ENCODE data around the gene ZNF200. TPM values are rescaled to one million over a fixed set of nuclear protein-coding genes. Genes with fewer than 3 reads are reported as not detected.

The ZNF200 gene
- total RNA-seq, 1 donor from 2014 or later: 8.6 TPM

DNA sequence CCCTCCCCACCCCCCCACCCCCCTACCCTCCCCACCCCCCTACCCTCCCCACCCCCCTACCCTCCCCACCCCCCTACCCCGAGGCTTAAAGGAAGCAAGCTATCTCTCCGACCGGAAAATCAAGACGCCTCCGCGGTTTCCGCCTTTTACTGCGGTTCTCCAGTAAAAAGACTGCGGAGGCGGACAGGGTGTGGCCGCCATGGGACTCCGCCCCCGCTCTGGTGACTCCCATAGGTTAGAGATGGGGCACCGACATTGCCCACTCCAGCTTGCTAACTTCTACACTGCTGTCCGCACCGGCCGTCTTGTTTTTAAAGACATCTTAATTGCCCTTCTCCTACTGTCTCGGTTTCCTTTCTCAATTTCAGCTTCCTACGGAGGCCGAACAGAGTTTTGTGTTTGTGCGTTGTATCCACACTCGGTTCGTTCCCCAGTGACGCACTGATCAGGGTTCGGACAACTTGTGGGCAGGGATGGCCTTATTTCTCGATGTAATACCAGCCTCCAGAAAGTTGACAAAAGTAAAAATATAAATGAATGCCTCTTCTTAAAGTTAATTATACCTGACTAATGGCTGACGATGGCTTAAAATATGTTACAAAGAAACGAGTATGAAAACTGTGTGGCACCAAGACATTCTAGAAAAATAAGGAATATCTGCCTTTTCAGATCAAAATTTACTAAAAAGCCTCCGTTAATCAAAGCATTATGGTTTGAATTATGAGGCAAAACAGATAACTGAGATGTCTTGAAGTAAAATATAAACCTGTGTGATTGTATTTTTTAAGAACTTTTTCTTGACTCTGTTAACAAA lies 1.1 kb upstream of the ZNF200 start:
- H3K4me3 Mint-ChIP-seq: peak overlapping the region; percentile 66
- H3K36me3 Mint-ChIP-seq: peaks cover 26% of the 10 kb centered on the region
- H3K27me3 Mint-ChIP-seq (ENCODE audit: low read depth): no peaks in the 10 kb centered on the region
- DNase-seq (ENCODE audit: low spot score in 2 of 2, unreplicated experiment in 2 of 2): no peak
- peaks cover 30% of the 10 kb centered on the region for H3K9me3 Mint-ChIP-seq
- TF ChIP-seq, protein P1, sequence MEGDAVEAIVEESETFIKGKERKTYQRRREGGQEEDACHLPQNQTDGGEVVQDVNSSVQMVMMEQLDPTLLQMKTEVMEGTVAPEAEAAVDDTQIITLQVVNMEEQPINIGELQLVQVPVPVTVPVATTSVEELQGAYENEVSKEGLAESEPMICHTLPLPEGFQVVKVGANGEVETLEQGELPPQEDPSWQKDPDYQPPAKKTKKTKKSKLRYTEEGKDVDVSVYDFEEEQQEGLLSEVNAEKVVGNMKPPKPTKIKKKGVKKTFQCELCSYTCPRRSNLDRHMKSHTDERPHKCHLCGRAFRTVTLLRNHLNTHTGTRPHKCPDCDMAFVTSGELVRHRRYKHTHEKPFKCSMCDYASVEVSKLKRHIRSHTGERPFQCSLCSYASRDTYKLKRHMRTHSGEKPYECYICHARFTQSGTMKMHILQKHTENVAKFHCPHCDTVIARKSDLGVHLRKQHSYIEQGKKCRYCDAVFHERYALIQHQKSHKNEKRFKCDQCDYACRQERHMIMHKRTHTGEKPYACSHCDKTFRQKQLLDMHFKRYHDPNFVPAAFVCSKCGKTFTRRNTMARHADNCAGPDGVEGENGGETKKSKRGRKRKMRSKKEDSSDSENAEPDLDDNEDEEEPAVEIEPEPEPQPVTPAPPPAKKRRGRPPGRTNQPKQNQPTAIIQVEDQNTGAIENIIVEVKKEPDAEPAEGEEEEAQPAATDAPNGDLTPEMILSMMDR (IDR thresholded peaks at IDR 0.05; ENCODE audit: unreplicated experiment): no peak
- H3K4me1 Mint-ChIP-seq: peaks cover 15% of the 10 kb centered on the region
- peak overlapping the region; percentile 61 for H3K27ac Mint-ChIP-seq

DNA sequence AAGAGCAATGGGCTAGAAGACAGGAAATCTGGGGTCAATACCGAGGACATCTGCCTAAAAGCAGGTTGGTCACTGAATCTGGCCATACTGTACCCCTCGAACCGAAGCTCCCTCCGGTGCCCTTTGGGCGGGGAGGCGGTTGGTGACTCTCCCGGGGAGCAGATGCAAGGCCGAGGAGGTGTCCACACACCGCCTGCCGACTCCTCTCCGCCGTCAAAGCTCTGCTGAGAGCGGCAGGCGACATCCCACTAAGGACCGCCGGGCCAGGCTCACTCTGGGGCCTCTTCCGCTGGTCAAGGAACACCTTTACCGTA lies 458 bp downstream of the ZNF200 start:
- Mint-ChIP-seq H3K36me3 (peaks cover 38% of the 10 kb centered on the region), H3K4me3 (peak overlapping the region; percentile 96), H3K27me3 (ENCODE audit: low read depth) (no peaks in the 10 kb centered on the region), H3K9me3 (peaks cover 37% of the 10 kb centered on the region), H3K27ac (peak overlapping the region; percentile 99), H3K4me1 (peaks cover 15% of the 10 kb centered on the region)
- TF ChIP-seq, protein P1 (IDR thresholded peaks at IDR 0.05; ENCODE audit: unreplicated experiment): no peak
- DNase-seq (ENCODE audit: low spot score in 2 of 2, unreplicated experiment in 2 of 2): no peak

DNA sequence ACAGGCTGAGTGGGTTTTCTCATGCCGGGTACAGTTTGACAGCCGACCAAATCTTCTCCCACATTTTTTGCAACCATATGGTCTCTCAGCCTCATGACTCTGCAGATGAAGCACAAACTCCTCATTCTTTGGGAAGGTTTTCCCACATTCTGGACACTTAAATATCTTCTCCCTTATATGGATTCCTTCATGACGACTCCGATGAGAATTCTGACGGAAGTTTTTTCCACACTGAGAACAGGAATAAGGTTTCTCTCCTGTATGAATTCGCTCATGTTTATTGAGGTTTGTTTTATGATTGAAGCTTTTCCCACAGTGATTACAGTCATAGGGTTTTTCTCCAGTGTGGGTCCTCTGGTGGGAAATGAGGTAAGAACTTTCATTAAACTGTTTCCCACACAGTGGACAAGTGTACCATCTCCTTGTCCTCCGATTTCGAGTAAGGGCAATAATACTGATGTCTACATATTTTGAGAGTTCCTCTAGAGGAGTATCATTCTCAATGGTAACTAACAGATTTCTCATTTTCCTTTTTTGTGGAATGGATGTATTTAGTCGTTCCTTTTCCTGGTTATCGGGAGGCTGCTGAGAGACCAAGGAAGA lies 10.9 kb downstream of the ZNF200 start:
- TF ChIP-seq, protein P1 (IDR thresholded peaks at IDR 0.05; ENCODE audit: unreplicated experiment): no peak
- no peak overlapping the region for H3K4me3 Mint-ChIP-seq
- H3K36me3 Mint-ChIP-seq: peaks cover 68% of the 10 kb centered on the region
- peaks cover 61% of the 10 kb centered on the region for H3K9me3 Mint-ChIP-seq
- no peak overlapping the region for H3K27ac Mint-ChIP-seq
- no peak for DNase-seq (ENCODE audit: low spot score in 2 of 2, unreplicated experiment in 2 of 2)
- H3K27me3 Mint-ChIP-seq (ENCODE audit: low read depth): no peaks in the 10 kb centered on the region
- H3K4me1 Mint-ChIP-seq: no peaks in the 10 kb centered on the region

DNA sequence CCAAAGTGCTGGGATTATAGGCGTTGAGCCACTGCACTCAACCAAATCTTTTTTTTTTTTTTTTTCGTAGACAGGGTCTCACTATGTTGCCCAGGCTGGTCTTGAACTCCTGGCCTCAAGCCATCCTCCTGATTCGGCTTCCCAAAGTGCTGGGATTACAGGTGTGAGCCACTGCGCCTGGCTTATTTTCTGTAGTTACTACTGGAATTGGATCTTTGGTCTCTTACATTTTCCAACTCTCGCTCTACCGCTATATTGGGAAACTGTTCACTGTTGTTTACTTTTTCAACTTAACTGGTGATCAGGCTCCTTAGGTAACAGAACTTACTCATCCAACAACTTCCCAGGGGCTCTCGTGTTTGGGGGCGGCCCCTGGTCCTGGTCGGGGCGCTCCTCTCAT lies 14.1 kb downstream of the ZNF200 start:
- H3K4me3 Mint-ChIP-seq: no peak overlapping the region
- H3K9me3 Mint-ChIP-seq: peaks cover 57% of the 10 kb centered on the region
- no peaks in the 10 kb centered on the region for H3K4me1 Mint-ChIP-seq
- TF ChIP-seq, protein P1 (IDR thresholded peaks at IDR 0.05; ENCODE audit: unreplicated experiment): no peak
- H3K27me3 Mint-ChIP-seq (ENCODE audit: low read depth): no peaks in the 10 kb centered on the region
- DNase-seq (ENCODE audit: low spot score in 2 of 2, unreplicated experiment in 2 of 2): no peak
- peaks cover 42% of the 10 kb centered on the region for H3K36me3 Mint-ChIP-seq
- H3K27ac Mint-ChIP-seq: no peak overlapping the region

DNA sequence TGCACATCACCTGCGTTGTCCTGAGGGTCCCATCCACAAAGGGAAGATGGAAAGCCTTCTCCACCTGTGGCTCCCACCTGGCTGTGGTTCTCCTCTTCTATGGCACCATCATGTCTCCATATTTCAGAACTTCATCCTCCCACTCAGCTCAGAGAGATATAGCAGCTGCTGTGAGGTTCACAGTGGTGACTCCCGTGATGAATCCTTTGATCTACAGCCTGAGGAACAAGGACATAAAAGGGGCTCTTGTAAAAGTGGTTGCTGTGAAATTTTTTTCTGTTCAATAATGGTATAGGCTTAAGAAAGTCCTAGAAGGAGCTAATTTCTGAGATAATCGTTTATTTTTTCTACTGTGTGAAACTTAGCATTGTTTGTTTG lies 18.7 kb downstream of the ZNF200 start:
- Mint-ChIP-seq H3K9me3 (peaks cover 34% of the 10 kb centered on the region), H3K4me3 (no peak overlapping the region)

More for the DNA sequence above, 18.7 kb downstream of the ZNF200 start:
- no peak for DNase-seq (ENCODE audit: low spot score in 2 of 2, unreplicated experiment in 2 of 2)
- TF ChIP-seq, protein P1 (IDR thresholded peaks at IDR 0.05; ENCODE audit: unreplicated experiment): no peak
- Mint-ChIP-seq H3K4me1 (no peaks in the 10 kb centered on the region), H3K36me3 (peaks cover 2% of the 10 kb centered on the region), H3K27ac (no peak overlapping the region), H3K27me3 (ENCODE audit: low read depth) (peaks cover 1% of the 10 kb centered on the region)
